Neural crest cell (in vitro differentiated cells): ENCODE results near the gene PDILT. TPM values are rescaled to one million over a fixed set of nuclear protein-coding genes. Genes with fewer than 3 reads are reported as not detected.
A peak's percentile ranks its signal among the peaks of the same experiment; 100 is the strongest.

Experiments
- DNase-seq: peaks from one replicate; pipeline ENCODE4 v3.0.0; 2021; ENCODE audit warnings: low read depth, mixed read lengths, low spot score
- H3K27ac Mint-ChIP-seq: one replicate; pipeline ENCODE4 v1.8.0; 2021; ENCODE audit warnings: mild to moderate bottlenecking, mixed read lengths; ENCODE audit not compliant: unreplicated experiment
- H3K27me3 Mint-ChIP-seq: 2 replicates; pipeline ENCODE4 v1.8.0; 2021; ENCODE audit warnings: low read depth, mild to moderate bottlenecking, mixed read lengths
- H3K36me3 Mint-ChIP-seq: 2 replicates; pipeline ENCODE4 v1.8.0; 2021; ENCODE audit warnings: low read depth, mild to moderate bottlenecking, mixed read lengths
- H3K4me1 Mint-ChIP-seq: 2 replicates; pipeline ENCODE4 v1.8.0; 2021; ENCODE audit warnings: mixed read lengths
- H3K4me3 Mint-ChIP-seq: one replicate; pipeline ENCODE4 v1.8.0; 2021; ENCODE audit warnings: mild to moderate bottlenecking, mixed read lengths
- H3K9me3 Mint-ChIP-seq: 2 replicates; pipeline ENCODE4 v1.8.0; 2021; ENCODE audit warnings: mixed read lengths
- total RNA-seq: library from RNA; stranded (reverse); gene quantifications from 2 replicates; pipeline ENCODE4 v1.2.1, GENCODE V29; 2021
- TF ChIP-seq, protein P1 (sequence below): fragments of 200-600 bp; sonication (generic); conservative IDR thresholded peaks from 2 replicates; pipeline ENCODE4 v1.5.0; 2021; ENCODE audit warnings: antibody characterized with exemption, mild to moderate bottlenecking

PDILT gene
- total RNA-seq, 1 donor from 2014 or later, result not detected

DNA sequence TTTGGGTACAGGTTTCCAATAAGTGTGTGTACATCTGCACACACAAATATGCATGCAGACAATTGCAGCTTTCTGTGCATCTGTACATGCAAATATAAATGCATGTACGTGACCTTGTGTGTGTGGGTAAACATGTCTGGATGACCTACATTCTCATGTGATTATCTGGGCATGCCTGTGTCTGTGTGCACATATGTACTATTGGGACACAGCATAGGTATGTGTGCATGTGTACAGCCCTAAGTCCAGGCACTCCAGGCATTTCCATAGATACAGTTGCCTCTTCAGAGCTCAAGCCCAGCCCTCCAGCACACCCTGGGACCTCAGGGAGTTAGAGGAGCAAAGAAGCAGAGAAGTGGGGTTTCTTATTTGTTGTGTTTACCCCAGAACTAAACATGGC lies 70.1 kb downstream of the PDILT start:
- no peaks in the 10 kb centered on the region for H3K9me3 Mint-ChIP-seq
- H3K27me3 Mint-ChIP-seq, result peaks cover 86% of the 10 kb centered on the region
- H3K36me3 Mint-ChIP-seq, result no peaks in the 10 kb centered on the region
- H3K4me3 Mint-ChIP-seq, result no peak overlapping the region
- DNase-seq, result no peak
- TF ChIP-seq, protein P1, sequence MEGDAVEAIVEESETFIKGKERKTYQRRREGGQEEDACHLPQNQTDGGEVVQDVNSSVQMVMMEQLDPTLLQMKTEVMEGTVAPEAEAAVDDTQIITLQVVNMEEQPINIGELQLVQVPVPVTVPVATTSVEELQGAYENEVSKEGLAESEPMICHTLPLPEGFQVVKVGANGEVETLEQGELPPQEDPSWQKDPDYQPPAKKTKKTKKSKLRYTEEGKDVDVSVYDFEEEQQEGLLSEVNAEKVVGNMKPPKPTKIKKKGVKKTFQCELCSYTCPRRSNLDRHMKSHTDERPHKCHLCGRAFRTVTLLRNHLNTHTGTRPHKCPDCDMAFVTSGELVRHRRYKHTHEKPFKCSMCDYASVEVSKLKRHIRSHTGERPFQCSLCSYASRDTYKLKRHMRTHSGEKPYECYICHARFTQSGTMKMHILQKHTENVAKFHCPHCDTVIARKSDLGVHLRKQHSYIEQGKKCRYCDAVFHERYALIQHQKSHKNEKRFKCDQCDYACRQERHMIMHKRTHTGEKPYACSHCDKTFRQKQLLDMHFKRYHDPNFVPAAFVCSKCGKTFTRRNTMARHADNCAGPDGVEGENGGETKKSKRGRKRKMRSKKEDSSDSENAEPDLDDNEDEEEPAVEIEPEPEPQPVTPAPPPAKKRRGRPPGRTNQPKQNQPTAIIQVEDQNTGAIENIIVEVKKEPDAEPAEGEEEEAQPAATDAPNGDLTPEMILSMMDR, result no peak
- peaks cover 6% of the 10 kb centered on the region for H3K4me1 Mint-ChIP-seq
- H3K27ac Mint-ChIP-seq, result no peak overlapping the region

DNA sequence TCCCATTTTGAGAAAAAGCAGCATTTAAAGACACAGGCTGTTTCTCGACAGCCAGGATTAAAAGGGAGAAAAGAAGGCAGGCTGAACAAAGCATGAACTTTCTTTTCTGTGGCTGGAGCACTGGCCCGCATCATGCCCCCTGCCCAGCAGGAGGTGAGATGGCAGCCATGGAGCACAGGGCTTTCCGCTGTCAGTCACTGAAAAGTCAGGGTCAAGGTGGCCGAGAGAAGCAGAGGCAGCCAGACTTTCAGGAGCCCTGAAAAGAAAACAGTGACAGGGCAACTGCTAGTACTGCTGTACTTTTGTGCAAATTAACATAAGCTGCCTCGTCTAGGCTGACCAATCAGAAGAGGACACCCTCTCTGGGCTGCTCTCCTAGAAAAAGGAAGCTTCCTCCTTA lies 71.4 kb downstream of the PDILT start:
- peak; percentile 9 for DNase-seq
- Mint-ChIP-seq H3K9me3 (no peaks in the 10 kb centered on the region), H3K27ac (no peak overlapping the region), H3K4me3 (no peak overlapping the region), H3K4me1 (peaks cover 6% of the 10 kb centered on the region), H3K36me3 (no peaks in the 10 kb centered on the region), H3K27me3 (peaks cover 89% of the 10 kb centered on the region)
- TF ChIP-seq, protein P1, result no peak

DNA sequence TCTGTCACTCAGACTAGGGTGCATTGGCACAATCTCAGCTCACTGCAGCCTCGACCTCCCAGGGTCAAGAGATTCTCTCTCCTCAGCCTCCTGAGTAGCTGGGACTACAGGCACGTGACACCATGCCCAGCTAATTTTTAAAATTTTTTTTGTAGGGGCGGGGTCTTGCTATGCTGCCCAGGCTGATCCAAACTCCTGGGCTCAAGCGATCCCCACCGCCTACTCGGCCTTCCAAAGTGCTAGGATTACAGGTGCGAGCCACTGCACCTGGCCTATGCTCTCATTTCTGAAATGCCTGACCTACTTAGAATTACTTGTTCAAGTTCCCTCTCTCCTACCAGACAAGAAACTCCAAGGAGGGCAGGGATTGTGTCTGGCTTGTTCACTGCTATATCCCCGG lies 72.1 kb downstream of the PDILT start:
- Mint-ChIP-seq H3K4me3 (no peak overlapping the region), H3K27ac (no peak overlapping the region), H3K9me3 (no peaks in the 10 kb centered on the region), H3K27me3 (peaks cover 89% of the 10 kb centered on the region), H3K4me1 (peaks cover 6% of the 10 kb centered on the region), H3K36me3 (no peaks in the 10 kb centered on the region)
- DNase-seq, result no peak
- TF ChIP-seq, protein P1, result no peak

DNA sequence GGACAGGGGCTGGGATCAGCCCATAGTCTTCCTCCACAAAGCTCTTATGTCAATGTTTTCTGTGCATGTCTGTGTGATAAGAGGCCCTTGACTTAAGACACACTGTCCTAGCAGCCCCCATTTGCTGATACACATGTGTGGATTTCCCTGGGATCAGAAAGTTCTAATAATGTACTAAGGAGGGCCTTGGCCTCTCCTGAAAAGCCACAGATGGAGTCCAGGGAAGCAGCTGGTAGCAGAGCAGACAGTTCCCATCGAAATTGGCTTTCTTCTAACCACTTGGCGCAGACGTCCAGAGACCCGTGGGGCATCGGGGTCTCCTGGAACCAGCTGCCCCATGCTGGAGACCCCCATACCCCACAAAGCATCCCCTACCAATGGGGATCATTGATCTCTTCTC lies 72.9 kb downstream of the PDILT start:
- Mint-ChIP-seq H3K27ac (no peak overlapping the region), H3K36me3 (no peaks in the 10 kb centered on the region)

DNA sequence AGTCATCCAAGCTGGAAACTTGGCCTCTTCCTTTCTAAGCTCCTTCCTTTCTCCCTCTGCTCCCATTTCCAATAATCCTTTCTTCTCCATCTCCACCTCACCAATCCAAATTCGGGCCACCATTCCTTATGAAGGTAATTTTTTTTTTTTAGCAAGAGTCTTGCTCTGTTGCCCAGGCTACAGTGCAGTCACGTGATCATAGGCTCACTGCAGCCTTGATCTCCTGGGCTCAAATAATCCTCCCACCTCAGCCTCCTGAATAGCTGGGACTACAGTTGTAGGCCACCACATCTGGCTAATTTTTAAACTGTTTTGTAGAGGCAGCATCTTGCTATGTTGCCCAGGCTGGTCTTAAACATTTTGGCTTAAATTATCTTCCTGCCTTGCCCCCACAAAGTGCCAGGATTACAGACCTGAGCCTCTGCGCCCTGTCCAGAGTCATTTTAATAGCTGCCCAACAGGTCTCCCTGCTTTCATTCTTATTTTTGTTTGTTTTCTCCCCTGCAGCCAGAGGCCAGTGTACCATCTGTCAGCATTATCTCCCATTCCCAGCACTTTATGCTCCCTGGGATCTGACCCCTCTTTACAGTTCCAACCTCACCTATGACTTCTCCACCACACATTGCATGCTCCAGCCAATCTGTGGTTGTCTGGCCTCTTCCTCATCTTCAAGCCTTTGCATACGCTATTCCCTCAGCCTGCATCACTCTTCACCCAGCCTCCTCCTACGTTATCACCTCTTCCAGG lies 75.0 kb downstream of the PDILT start:
- H3K4me3 Mint-ChIP-seq, result no peak overlapping the region
- DNase-seq, result no peak
- H3K4me1 Mint-ChIP-seq, result peaks cover 6% of the 10 kb centered on the region
- TF ChIP-seq, protein P1, result no peak
- no peak overlapping the region for H3K27ac Mint-ChIP-seq
- H3K36me3 Mint-ChIP-seq, result no peaks in the 10 kb centered on the region
- H3K9me3 Mint-ChIP-seq, result no peaks in the 10 kb centered on the region
- H3K27me3 Mint-ChIP-seq, result peaks cover 88% of the 10 kb centered on the region

More for the DNA sequence above, 72.9 kb downstream of the PDILT start:
- Mint-ChIP-seq H3K27me3 (peaks cover 88% of the 10 kb centered on the region), H3K4me3 (no peak overlapping the region), H3K9me3 (no peaks in the 10 kb centered on the region), H3K4me1 (peaks cover 6% of the 10 kb centered on the region)
- DNase-seq, result no peak
- TF ChIP-seq, protein P1, result no peak
